ENCODE data around the gene PUS7L.

GRCh38 chr12:43763769-43764168, 5.2 kb upstream of the PUS7L start:
- TF ChIP-seq, protein P1, sequence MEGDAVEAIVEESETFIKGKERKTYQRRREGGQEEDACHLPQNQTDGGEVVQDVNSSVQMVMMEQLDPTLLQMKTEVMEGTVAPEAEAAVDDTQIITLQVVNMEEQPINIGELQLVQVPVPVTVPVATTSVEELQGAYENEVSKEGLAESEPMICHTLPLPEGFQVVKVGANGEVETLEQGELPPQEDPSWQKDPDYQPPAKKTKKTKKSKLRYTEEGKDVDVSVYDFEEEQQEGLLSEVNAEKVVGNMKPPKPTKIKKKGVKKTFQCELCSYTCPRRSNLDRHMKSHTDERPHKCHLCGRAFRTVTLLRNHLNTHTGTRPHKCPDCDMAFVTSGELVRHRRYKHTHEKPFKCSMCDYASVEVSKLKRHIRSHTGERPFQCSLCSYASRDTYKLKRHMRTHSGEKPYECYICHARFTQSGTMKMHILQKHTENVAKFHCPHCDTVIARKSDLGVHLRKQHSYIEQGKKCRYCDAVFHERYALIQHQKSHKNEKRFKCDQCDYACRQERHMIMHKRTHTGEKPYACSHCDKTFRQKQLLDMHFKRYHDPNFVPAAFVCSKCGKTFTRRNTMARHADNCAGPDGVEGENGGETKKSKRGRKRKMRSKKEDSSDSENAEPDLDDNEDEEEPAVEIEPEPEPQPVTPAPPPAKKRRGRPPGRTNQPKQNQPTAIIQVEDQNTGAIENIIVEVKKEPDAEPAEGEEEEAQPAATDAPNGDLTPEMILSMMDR (IDR thresholded peaks at IDR 0.05; ENCODE audit: low read depth, low read length, poor library complexity, severe bottlenecking), result no peak
- TF ChIP-seq EZH2phosphoT487 (IDR thresholded peaks at IDR 0.05; ENCODE audit: borderline replicate concordance, low read length), result no peak
